Measurements from ENCODE around the gene FN1.
"Not testable (repeated sequence)": the region's sequence is repeated elsewhere in the genome, so short reads cannot be mapped to it uniquely, and the experiment has no call there.

The FN1 gene

DNA sequence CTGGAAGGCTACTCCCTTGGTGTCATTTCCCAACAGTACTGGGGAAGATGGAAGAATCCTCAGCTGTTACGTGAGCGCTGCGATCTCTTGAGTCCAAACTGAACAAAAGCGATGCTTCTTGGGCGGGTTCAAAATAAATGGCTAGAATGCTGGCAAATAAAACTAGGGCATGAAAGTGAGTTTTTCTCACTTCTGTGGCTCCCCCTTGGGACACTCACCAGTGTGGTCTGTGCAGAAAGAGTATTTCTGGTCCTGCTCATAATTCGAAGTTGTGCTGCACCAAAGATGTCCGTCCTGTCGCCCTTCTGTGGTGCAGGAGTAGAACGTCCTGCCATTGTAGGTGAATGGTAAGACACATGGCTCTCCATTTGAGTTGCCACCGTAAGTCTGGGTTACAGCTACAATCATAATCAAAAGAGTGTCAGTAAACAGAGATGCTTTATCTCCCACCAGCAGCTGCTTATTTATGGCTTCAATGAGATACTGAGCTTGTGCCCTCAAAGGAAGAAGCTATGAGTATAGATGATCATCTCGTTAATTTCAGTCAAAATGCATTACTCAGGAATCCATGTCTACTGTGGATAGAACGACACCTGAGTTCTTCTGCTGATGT is 11.8 kb downstream of the FN1 start:
- no peak for DNase-seq (ENCODE audit: extremely low read depth in 1 of 2, low read depth in 1 of 2)

DNA sequence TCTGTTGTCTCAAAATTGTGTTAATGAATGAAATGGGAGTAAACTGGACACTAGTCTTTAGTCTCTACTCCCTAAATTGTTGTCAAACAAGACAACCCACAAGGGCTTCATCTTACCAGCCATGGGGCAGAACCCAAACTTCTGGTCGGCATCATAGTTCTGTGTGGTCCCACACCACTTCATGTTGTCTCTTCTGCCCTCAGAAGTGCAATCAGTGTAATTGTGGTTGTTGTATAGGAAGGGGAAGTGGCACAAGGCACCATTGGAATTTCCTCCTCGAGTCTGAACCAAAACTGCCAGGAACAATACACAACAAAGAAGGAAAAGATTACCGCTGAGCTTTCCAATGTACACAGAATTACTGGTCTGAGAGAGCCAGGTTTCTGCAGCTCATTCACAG is 12.6 kb downstream of the FN1 start:
- no peak for DNase-seq (ENCODE audit: extremely low read depth in 1 of 2, low read depth in 1 of 2)

DNA sequence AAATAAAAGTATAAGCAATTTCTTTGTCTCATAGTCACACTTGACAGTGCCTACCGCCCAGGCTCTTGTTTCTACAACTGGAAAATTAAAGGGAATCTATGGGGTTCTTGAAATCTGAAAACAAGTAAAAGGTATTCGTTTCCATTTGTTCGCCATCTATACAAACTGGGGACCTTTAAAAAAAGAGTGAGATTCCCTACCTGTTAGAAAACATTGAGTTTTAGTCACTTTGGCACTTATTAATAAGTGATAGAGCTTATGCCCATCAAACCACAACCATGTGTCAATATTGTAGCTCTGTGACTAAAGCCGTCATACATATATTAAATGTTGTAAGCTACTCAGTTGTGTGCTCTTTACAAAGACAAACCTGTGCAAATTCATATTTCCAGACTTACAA is 13.2 kb downstream of the FN1 start:
- DNase-seq (ENCODE audit: extremely low read depth in 1 of 2, low read depth in 1 of 2): no peak

DNA sequence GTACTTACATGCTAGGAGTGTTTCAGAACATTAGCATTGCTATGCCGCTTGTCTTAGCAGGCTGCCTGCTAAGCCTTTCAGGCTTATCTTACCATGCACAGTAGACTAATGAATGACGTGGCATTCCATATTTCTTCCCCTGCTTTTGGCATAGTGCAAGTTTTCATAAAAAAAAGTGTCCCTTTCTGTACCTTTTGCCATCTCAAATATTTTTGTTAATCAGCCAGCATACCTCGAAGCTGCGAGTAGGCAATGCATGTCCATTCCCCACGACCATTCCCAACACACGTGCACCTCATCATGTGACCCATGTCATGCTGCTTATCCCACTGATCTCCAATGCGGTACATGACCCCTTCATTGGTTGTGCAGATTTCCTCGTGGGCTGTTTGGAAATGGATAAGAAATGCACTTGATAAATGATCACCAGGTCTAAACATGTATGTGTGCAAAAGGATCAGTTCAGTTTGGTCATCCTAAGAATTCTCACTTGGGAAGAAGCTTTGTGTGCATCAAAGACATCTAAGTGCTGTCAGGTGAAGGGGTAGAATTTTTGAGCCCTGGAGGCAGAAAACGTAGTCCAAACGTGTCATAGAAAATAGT is 13.9 kb downstream of the FN1 start:
- DNase-seq (ENCODE audit: extremely low read depth in 1 of 2, low read depth in 1 of 2): no peak

DNA sequence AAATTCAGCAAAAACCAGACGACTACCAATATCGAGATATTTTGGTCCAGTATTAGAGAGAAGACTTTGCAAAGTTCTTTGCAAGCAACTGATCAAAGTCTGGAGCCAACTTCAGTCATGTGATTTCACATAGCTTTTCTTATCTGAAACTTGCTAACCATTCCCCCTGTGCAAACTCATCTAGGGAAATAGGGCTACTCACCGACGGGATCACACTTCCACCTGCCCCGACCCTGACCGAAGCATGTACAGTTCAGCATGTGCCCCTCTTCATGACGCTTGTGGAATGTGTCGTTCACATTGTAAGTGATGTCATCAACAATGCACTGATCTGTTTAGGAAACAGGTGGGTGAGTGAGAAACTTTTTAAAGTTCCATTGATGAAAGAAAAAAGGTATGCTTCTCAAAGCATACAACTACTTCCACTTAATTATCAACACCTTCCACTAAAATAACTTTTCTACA is 15.4 kb downstream of the FN1 start:
- no peak for DNase-seq (ENCODE audit: extremely low read depth in 1 of 2, low read depth in 1 of 2)

DNA sequence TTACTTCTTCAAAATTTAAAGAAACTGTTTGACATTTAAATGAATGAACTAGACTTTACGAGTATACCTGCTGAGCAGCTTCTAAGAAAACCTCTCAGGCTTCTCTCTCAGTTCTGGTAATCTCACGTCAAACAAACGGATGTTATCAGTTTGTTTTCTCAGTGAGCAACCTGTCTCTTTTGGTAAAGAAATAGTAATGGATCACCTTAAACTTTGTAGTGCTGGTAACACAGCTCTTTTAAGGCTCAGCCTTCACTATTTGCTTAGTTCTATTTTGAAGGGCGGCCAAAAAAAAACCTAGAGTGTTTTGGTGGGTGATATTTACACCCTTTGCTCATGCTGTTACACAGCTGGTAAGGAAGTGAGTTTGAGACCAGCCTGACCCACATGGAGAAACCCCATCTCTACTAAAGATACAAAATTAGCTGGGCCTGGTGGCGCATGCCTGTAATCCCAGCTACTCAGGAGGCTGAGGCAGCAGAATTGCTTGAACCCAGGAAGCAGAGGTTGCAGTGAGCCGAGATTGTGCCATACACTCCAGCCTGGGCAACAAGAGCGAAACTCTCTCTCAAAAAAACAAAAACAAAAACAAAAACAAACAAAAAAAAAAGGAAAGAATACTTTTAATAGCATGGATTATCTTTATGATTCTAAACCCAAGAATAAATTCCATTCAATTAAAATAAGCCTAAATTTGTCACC is 15.9 kb downstream of the FN1 start:
- no peak for DNase-seq (ENCODE audit: extremely low read depth in 1 of 2, low read depth in 1 of 2)

DNA sequence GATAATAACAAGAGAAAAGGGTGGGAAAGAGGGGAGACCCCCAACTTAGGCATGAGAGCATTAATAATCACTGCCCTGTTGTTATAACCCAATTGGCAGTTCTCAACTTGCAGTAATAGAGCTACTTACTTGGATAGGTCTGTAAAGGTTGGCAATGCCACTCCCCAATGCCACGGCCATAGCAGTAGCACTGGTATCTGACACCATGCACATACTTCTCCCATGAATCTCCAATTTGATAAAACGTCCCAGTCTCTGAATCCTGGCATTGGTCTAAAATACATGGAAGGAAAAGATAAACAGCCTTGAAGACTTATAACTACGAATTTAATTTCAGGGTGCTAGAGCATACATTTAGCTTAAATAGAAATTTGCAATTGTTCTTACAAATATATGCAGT is 16.8 kb downstream of the FN1 start:
- no peak for DNase-seq (ENCODE audit: extremely low read depth in 1 of 2, low read depth in 1 of 2)

DNA sequence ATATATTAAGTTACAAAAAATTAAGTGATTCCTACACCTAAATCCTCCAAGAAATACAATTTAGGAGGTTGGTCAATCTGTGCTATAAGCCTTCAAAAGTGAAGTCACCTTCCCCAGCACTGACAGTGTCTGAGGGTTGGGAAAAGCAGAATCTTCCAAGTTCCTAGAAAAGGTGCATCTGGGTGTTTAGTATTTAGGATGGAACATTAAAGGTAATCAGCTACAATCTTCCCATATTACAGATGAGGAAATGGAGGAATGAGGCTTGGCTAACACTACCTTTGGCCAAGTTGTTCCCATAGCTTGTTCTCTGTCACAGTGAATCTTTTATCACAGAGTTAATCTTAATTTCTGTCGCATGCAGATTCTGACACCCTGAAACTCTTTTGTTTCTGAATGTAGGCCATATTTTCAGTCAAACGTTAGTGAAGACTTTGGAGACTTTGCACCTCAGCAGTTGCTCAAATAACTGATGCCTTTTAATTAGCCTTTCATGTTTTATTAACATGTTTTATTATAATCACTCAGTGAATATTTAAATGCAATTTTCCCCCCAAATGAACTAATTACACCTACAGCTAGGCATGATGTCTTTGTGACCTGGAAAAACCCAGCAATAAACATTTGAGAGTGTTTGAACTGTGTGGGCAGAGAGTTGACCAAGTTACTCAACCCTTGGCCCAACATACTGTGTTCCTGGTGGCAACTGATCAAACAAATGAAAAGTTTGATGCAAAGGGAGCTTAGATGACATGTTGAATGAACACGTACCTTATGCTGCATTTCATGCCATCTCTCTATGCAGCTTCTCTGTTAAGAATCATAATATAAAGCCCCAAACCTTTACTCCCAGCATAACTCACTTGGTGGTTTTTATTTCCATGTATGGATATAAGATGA is 17.6 kb downstream of the FN1 start:
- DNase-seq (ENCODE audit: extremely low read depth in 1 of 2, low read depth in 1 of 2): no peak

DNA sequence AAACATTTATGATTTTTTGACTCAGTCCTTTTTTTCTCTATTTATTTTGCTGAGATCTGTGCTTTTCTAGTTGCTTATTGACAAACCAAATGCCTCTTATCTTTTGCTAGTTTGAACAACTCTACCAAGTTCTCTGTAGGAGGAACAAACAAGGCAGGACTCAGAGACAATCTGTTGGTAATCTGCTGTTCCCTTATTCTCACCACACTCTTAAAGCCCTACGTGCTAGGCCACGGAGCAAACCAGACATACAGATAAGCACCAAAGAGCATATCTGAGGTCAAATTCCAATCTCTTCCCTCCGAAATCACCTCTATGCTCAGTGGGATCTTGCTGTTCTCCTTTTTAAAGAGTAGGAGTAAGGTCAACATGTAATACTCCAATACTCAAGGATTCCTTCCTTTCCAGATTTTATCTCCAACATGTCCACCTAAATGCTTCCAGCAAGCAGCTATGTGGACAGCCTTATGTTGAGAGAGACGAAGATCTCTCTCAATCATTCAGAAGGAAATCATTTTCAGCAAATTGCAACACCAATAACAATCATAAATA is 18.4 kb downstream of the FN1 start:
- no peak for DNase-seq (ENCODE audit: extremely low read depth in 1 of 2, low read depth in 1 of 2)

DNA sequence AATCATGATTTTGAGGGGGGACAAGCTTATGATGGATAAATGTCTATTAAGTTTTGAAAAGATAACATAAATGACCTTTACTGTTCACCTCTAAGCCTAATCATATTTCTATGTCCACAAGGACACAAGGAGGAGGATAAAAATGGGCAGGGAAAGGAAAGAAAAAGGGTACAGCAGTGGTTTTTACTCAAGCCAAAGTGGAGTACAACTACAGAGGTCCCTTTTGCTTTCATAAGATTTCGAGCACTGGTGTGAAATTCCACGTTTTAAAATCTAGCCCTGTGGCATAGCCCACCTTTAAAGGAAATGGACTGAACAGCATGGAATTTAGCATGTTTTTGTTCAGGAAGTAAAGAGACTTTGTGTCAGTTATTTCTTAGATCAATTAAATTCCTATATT is 19.2 kb downstream of the FN1 start:
- DNase-seq (ENCODE audit: extremely low read depth in 1 of 2, low read depth in 1 of 2): no peak

DNA sequence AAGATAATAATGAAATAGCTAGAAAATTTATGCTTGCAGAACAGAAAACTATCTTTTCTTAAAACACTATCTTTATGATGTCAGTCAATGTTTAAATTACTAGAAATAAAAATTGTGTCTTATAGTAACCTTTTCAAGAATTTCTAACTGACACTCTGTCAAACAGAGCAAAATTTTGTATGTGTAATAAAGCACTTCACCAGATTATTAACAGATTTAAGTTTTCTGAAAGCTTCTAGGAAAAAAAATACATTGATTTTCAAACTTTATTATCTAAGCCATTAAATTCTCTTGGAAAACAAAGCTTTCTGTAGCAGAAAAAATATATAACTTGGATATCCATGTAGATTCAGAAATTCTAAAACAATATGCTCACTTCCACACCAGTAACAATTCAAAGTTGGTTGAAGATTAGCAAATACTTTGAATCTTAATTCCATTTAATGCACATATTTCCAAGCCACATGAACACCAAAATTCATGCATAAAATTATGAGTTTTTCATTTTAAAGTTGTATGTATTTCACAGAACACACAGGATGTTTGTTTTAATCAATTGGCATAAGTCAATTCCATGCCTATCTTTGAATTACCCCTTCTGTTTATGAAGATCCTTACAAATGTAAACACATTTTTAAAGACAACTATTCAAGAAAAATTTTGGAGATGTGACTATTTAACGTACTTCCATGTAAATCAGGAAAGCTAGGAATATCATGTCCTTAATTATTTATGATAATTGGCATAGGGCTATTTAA is 19.9 kb downstream of the FN1 start:
- no peak for DNase-seq (ENCODE audit: extremely low read depth in 1 of 2, low read depth in 1 of 2)

DNA sequence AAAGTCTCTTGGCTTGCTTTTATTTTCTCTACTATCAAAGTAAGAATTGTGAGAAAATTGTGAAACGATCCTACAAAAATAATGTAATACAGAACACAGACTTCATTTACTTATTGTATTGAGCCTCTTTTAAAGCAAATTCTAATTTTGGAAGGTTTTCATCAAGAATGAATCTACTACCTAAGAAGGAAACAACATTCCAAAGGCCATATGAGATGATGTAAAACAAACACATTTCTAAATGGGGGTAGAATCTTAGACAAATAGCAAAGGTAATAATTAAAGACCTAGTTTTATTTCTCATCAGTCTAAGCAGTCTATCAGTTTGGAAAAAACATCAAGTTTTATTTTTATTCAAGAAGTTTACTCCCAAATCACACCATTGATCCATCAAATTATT is 20.6 kb downstream of the FN1 start:
- no peak for DNase-seq (ENCODE audit: extremely low read depth in 1 of 2, low read depth in 1 of 2)

DNA sequence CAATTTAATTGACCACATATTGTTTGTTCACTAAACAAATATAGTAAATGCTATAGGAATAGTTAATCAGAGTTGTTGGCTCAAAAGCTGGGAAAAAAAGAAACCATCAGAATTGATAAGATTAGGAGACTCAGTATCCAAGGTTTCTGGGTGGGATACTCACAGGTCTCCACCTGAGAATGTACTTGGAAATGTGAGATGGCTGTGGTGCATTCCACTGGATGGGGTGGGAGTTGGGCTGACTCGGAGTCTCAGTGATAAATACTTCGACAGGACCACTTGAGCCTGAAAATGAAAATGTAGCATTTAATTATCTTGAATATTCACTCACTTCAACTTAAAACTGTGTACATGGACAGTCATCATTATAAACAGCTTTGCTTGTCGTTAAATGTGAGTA is 21.2 kb downstream of the FN1 start:
- DNase-seq (ENCODE audit: extremely low read depth in 1 of 2, low read depth in 1 of 2): no peak

DNA sequence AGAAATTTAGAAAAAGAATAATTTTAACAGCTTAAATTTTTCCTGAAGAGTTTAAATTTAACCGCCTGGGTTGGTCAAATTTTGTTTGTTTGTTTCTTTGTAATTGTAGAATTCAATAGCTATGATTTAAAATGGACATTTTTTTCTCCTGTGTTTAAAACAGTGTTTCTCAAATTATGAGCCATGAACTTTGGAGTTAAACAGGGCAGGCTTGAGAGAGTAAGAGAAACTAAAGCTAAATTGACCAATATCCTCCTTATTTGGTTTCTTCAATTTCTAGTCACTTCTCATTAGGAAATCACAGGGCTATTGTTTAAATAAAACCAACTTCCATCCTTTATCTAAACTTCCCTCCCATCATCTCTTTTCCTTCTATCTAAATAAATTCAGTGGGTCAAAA is 21.9 kb downstream of the FN1 start:
- no peak for DNase-seq (ENCODE audit: extremely low read depth in 1 of 2, low read depth in 1 of 2)

DNA sequence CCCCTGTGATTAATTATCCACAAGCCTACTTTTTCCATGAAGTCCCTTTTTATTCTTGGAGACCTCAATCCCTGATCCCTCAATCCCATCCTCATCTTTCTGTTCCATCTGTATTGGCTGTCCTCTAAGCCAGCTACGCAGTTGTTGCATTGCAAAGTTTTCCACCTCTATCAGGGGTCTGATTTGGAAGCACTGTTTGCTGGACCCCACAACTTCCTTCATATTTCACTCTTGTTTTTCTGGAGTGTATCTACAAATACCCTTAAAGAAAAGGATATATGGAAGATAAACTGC is 22.4 kb downstream of the FN1 start:
- DNase-seq (ENCODE audit: extremely low read depth in 1 of 2, low read depth in 1 of 2): no peak

DNA sequence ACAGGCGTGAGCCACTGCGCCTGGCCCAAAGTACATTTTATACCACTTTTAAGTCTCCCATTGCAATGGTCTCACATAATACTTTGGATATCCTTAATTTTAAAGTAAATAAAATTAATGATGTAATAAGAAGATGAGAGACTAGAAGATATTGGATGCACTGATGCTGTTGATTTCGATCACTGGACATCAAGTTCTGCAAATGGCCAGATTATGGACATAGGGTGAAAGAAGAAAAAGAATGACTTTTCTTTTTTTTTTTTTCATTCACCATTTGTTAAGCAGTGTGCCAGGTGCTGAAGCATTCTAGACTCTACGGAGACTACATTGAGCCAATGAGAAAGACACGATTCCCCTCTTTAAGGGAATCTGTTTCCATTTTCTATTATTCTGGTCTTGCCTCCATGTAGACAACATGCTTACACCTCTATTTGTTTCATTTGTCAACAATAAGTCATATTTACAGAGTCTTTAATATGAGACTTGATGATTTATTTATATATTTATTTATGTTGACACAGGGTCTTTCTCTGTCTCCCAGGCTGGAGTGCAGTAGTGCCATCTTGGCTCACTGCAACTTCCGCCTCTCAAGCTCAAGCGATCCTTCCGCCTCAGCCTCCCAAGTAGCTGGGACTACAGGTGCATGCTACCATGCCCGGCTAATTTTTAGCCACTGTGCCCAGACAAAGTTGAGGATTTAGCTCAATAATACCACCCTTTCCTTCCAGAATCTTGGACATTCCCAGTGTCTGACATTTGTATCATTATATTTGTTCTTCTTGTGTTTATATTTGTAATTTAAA is 23.7 kb downstream of the FN1 start:
- no peak for DNase-seq (ENCODE audit: extremely low read depth in 1 of 2, low read depth in 1 of 2)

DNA sequence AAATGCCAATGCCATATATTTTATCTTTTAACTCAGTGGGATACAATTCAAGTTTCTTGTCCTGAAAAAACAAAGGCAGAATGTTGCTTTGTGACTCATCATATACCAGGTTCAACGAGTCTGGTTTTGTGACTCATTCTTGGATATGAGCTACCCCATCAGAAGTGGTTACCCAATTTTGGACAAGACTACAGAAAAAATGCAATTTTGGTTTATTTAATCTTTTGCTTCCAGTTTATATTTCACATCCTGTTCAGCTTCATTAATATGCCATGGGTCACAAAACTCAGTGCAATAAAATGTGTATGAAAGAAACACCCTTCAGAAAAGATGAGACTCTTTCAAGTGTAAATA is 25.0 kb downstream of the FN1 start:
- no peak for DNase-seq (ENCODE audit: extremely low read depth in 1 of 2, low read depth in 1 of 2)

DNA sequence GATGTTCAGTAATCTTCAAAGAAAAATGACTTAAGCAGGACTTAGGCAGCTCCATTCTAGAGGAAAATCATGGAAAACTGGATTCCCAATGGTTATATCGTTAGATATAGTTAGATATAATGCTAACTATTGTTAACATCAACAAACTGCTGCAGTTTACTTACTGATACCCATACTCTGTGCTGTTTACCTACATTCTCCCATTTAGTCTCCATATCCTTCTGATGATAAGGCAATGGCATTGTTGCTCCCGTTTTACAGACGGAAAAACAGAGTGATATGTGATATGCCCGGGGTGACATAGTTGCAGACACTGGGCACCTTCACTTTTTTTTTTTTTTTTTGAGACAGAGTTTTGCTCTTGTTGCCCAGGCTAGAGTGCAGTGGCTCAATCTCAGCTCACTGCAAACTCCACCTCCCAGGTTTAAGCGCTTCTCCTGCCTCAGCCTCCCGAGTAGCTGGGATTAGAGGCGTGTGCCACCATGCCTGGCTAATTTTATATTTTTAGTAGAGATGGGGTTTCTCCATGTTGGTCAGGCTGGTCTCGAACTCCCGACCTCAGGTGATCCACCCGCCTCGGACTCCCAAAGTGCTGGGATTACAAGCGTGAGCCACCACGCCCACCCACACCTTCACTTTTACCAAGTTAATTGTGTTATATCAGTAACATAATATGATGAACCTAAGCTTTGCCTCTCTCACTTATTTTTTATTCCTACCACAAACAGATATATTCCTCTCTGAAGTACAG is 25.5 kb downstream of the FN1 start:
- DNase-seq (ENCODE audit: extremely low read depth in 1 of 2, low read depth in 1 of 2): not testable (repeated sequence)

Measured in stimulated activated CD8-positive, alpha-beta memory T cell treated with anti-CD3 and anti-CD28 coated beads, Interleukin-7, amount 100 ng/mL, for 48 hours (primary cell).